GM19324 (cell line): ENCODE results near the gene EXT2.

Source experiments
- ATAC-seq: cut with Tn5 transposase; IDR thresholded peaks from one replicate; pipeline ENCODE4 v1.9.1; 2021; ENCODE audit warnings: mild to moderate bottlenecking, moderate library complexity; ENCODE audit not compliant: unreplicated experiment, low FRiP score

Gene EXT2

GRCh38 chr11:44280257-44280656 is 184.8 kb downstream of the EXT2 start:
- no peak for ATAC-seq

- ATAC-seq = no peak
Observed at GRCh38 chr11:44281151-44281550, 185.7 kb downstream of the EXT2 start.

- ATAC-seq = no peak
Observed at GRCh38 chr11:44282620-44283019, 187.1 kb downstream of the EXT2 start.

- no peak for ATAC-seq
Observed at GRCh38 chr11:44285756-44286155, 190.3 kb downstream of the EXT2 start.

GRCh38 chr11:44286268-44286880 is 190.9 kb downstream of the EXT2 start:
- no peak for ATAC-seq

GRCh38 chr11:44286911-44287310 is 191.4 kb downstream of the EXT2 start:
- no peak for ATAC-seq

GRCh38 chr11:44288133-44288526 is 192.7 kb downstream of the EXT2 start:
- no peak for ATAC-seq

GRCh38 chr11:44290208-44290607 is 194.7 kb downstream of the EXT2 start:
- ATAC-seq = no peak
